HepG2 (cell line): Measurements from ENCODE around the gene ZFP69B. TPM values are rescaled to one million over a fixed set of nuclear protein-coding genes. Genes with fewer than 3 reads are reported as not detected.

ENCODE experiments used
- GZF1 ChIP-seq: sonication (generic); formaldehyde crosslinking; IDR thresholded peaks from 2 replicates; pipeline ENCODE4 v1.5.1; 2020; ENCODE audit warnings: mild to moderate bottlenecking, missing genetic modification reagents
- MAF1 ChIP-seq: sonication (generic); formaldehyde crosslinking; IDR thresholded peaks from 2 replicates; pipeline ENCODE4 v1.5.0; 2020; ENCODE audit warnings: missing genetic modification reagents, borderline replicate concordance
- MLXIP ChIP-seq: sonication (generic); formaldehyde crosslinking; IDR thresholded peaks from 2 replicates; pipeline ENCODE4 v1.9.0; 2021; ENCODE audit warnings: missing genetic modification reagents, borderline replicate concordance
- NFAT5 ChIP-seq: sonication (generic); formaldehyde crosslinking; IDR thresholded peaks from 2 replicates; pipeline ENCODE4 v1.4.0; 2020; ENCODE audit warnings: missing genetic modification reagents
- NFATC3 ChIP-seq: sonication (generic); formaldehyde crosslinking; IDR thresholded peaks from 2 replicates; pipeline ENCODE4 v1.5.1; 2020; ENCODE audit warnings: mild to moderate bottlenecking, missing genetic modification reagents
- PHF20 ChIP-seq: sonication (generic); formaldehyde crosslinking; IDR thresholded peaks from 2 replicates; pipeline ENCODE4 v1.5.0; 2020; ENCODE audit warnings: mild to moderate bottlenecking, missing genetic modification reagents
- PRPF4 ChIP-seq: fragments of 200-400 bp; formaldehyde crosslinking; IDR thresholded peaks from 2 replicates; pipeline ENCODE4 v1.6.1; 2016; ENCODE audit warnings: low read length, low read depth; ENCODE audit not compliant: poor library complexity, severe bottlenecking
- RARA ChIP-seq: IDR thresholded peaks from 2 replicates; pipeline ENCODE4 v1.6.1; 2016; ENCODE audit warnings: missing genetic modification reagents, missing compliant biosample characterization
- THAP11 ChIP-seq: IDR thresholded peaks from 2 replicates; pipeline ENCODE4 v1.6.1; 2016; ENCODE audit warnings: missing biosample characterization, missing genetic modification reagents
- ZNF468 ChIP-seq: sonication (generic); formaldehyde crosslinking; IDR thresholded peaks from 2 replicates; pipeline ENCODE4 v1.8.0; 2022; ENCODE audit warnings: mild to moderate bottlenecking, moderate library complexity, missing genetic modification reagents
- ZNF557 ChIP-seq: sonication (generic); formaldehyde crosslinking; IDR thresholded peaks from 2 replicates; pipeline ENCODE4 v1.4.0; 2020; ENCODE audit warnings: missing genetic modification reagents
- ZSCAN20 ChIP-seq: sonication (generic); formaldehyde crosslinking; IDR thresholded peaks from 2 replicates; pipeline ENCODE4 v1.4.0; 2020; ENCODE audit warnings: missing genetic modification reagents, mild to moderate bottlenecking, borderline replicate concordance
- polyA plus RNA-seq, 8 experiments: library from polyadenylated mRNA; depleted of rRNA in 3 of 8; stranded (reverse) in 7 of 8; unstranded in 1 of 8; fragments of >200 nt; fragmentation: Illumina TruSeq in 4 of 8; extraction: Trizol in 4 of 8; gene quantifications; 2 replicates each; pipeline versions ENCODE4 v1.2.1 to v1.2.3, GENCODE V29; 2011 to 2016; ENCODE audit warnings: low read depth in 4 of 8, missing spikeins in 1 of 8, mixed read lengths in 1 of 8; ENCODE audit not compliant: insufficient read depth in 1 of 8
- total RNA-seq, 5 experiments: library from RNA; depleted of rRNA; stranded (reverse); fragments of >200 nt; fragmentation: Illumina TruSeq; extraction: Trizol; gene quantifications; 2 replicates each; pipeline ENCODE4 v1.2.3, GENCODE V29; 2016; ENCODE audit warnings: low read depth in 1 of 5
- TF ChIP-seq, protein P1 (sequence below): sonication (generic); formaldehyde crosslinking; IDR thresholded peaks from 2 replicates; pipeline ENCODE4 v1.4.0; 2020; ENCODE audit warnings: missing genetic modification reagents

Gene ZFP69B
- total and polyA plus RNA-seq, 2 of the 13 experiments (the other 11 are each of a cell fraction or from before 2014, with no cell fraction given): 4.6 to 7.7 TPM

GRCh38 chr1:40508375-40509341 is 58.4 kb downstream of the ZFP69B start, which contains the start of gene EXO5 (continued):
- TF ChIP-seq NFAT5 (CRISPR knock-in tag) (peak; percentile 95), MLXIP (peak; percentile 71; the same call in 1 of the 2 replicates), NFATC3 (CRISPR knock-in tag) (0 out of 2 replicates have a peak, but pooled peaks have one; percentile 15), PHF20 (CRISPR knock-in tag) (peak; percentile 82), ZNF557 (peak; percentile 42; the same call in 1 of the 2 replicates), GZF1 (CRISPR knock-in tag) (no peak), ZSCAN20 (peak; percentile 90; the same call in 1 of the 2 replicates), PRPF4 (no peak), RARA (CRISPR knock-in tag) (0 out of 2 replicates have a peak, but pooled peaks have one; percentile 27), ZNF468 (no peak), MAF1 (CRISPR knock-in tag) (peak; percentile 82), THAP11 (CRISPR knock-in tag) (peak; percentile 88)
- TF ChIP-seq, protein P1, sequence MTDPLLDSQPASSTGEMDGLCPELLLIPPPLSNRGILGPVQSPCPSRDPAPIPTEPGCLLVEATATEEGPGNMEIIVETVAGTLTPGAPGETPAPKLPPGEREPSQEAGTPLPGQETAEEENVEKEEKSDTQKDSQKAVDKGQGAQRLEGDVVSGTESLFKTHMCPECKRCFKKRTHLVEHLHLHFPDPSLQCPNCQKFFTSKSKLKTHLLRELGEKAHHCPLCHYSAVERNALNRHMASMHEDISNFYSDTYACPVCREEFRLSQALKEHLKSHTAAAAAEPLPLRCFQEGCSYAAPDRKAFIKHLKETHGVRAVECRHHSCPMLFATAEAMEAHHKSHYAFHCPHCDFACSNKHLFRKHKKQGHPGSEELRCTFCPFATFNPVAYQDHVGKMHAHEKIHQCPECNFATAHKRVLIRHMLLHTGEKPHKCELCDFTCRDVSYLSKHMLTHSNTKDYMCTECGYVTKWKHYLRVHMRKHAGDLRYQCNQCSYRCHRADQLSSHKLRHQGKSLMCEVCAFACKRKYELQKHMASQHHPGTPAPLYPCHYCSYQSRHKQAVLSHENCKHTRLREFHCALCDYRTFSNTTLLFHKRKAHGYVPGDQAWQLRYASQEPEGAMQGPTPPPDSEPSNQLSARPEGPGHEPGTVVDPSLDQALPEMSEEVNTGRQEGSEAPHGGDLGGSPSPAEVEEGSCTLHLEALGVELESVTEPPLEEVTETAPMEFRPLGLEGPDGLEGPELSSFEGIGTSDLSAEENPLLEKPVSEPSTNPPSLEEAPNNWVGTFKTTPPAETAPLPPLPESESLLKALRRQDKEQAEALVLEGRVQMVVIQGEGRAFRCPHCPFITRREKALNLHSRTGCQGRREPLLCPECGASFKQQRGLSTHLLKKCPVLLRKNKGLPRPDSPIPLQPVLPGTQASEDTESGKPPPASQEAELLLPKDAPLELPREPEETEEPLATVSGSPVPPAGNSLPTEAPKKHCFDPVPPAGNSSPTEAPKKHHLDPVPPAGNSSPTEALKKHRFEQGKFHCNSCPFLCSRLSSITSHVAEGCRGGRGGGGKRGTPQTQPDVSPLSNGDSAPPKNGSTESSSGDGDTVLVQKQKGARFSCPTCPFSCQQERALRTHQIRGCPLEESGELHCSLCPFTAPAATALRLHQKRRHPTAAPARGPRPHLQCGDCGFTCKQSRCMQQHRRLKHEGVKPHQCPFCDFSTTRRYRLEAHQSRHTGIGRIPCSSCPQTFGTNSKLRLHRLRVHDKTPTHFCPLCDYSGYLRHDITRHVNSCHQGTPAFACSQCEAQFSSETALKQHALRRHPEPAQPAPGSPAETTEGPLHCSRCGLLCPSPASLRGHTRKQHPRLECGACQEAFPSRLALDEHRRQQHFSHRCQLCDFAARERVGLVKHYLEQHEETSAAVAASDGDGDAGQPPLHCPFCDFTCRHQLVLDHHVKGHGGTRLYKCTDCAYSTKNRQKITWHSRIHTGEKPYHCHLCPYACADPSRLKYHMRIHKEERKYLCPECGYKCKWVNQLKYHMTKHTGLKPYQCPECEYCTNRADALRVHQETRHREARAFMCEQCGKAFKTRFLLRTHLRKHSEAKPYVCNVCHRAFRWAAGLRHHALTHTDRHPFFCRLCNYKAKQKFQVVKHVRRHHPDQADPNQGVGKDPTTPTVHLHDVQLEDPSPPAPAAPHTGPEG (CRISPR knock-in tag): peak; percentile 88
